ENCODE measurements around the gene SH3PXD2B.

- TF ChIP-seq POLR2AphosphoS5 (IDR thresholded peaks at IDR 0.05) (no peak), CTCF (IDR thresholded peaks at IDR 0.05 in 8 of 11, conservative IDR thresholded peaks at IDR 0.05 in 3 of 11) (no peak)
Observed at GRCh38 chr5:172410662-172411483, 43.5 kb downstream of the SH3PXD2B start.
